Thyroid gland (tissue), 4 donors: ENCODE measurements around the gene MYO1D.

Experiments
- POLR2A ChIP-seq, 2 donors: fragments of 450-650 bp; IDR thresholded peaks; one replicate each; pipeline ENCODE4 v1.6.1; 2017; ENCODE audit warnings: antibody characterized with exemption in 2 of 2, mild to moderate bottlenecking in 2 of 2, moderate library complexity in 1 of 2
- TF ChIP-seq, protein P1 (sequence below), 6 experiments: fragments of 200-600 bp in 3 of 6; fragments of 450-650 bp in 3 of 6; sonication (generic) in 3 of 6; IDR thresholded peaks; one replicate each; pipeline ENCODE4 v1.5.1; 2016 to 2019; ENCODE audit warnings: antibody characterized with exemption in 6 of 6, mild to moderate bottlenecking in 2 of 6, inconsistent platforms in 1 of 6, moderate library complexity in 1 of 6

DNA sequence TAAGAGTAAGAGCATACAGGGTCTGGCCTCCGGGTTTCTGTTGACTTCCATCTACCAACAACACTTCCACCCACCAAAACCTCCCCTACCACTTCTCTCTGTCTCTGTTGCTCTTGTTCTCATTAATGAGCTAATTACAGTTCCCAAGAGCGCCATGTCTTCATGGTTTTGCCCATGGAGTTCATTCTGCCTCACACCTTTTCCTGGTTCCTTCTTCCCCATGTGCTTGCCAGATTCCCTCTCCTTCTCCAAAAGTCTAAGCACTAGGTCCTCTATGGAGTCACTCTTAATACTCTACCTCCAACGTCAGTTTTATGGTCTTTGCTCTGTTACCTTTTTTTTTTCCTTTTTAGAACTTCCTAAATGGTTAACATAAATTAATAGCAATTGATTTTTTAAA, 92.8 kb downstream of the MYO1D start:
- TF ChIP-seq, protein P1, sequence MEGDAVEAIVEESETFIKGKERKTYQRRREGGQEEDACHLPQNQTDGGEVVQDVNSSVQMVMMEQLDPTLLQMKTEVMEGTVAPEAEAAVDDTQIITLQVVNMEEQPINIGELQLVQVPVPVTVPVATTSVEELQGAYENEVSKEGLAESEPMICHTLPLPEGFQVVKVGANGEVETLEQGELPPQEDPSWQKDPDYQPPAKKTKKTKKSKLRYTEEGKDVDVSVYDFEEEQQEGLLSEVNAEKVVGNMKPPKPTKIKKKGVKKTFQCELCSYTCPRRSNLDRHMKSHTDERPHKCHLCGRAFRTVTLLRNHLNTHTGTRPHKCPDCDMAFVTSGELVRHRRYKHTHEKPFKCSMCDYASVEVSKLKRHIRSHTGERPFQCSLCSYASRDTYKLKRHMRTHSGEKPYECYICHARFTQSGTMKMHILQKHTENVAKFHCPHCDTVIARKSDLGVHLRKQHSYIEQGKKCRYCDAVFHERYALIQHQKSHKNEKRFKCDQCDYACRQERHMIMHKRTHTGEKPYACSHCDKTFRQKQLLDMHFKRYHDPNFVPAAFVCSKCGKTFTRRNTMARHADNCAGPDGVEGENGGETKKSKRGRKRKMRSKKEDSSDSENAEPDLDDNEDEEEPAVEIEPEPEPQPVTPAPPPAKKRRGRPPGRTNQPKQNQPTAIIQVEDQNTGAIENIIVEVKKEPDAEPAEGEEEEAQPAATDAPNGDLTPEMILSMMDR (IDR thresholded peaks at IDR 0.05), result no peak
- TF ChIP-seq POLR2A (IDR thresholded peaks at IDR 0.05), result no peak
